HepG2 (cell line): Measurements from ENCODE around the gene FMNL2. TPM values are rescaled to one million over a fixed set of nuclear protein-coding genes. Genes with fewer than 3 reads are reported as not detected.

ENCODE experiments used
- ETV6 ChIP-seq: sonication (generic); formaldehyde crosslinking; conservative IDR thresholded peaks from 2 replicates; pipeline ENCODE4 v1.4.0; 2020; ENCODE audit warnings: missing genetic modification reagents
- FOXC1 ChIP-seq: sonication (generic); formaldehyde crosslinking; IDR thresholded peaks from 2 replicates; pipeline ENCODE4 v1.8.0; 2022; ENCODE audit warnings: mild to moderate bottlenecking, missing genetic modification reagents, borderline replicate concordance
- HDAC2 ChIP-seq: sonication (generic); formaldehyde crosslinking; IDR thresholded peaks from 2 replicates; pipeline ENCODE4 v1.4.0; 2020; ENCODE audit warnings: missing genetic modification reagents
- HOXA7 ChIP-seq: sonication (generic); formaldehyde crosslinking; IDR thresholded peaks from 2 replicates; pipeline ENCODE4 v1.8.1; 2022; ENCODE audit warnings: mild to moderate bottlenecking, missing genetic modification reagents, moderate library complexity
- IKZF5 ChIP-seq: IDR thresholded peaks from 2 replicates; pipeline ENCODE4 v1.6.1; 2018; ENCODE audit warnings: missing genetic modification reagents, mild to moderate bottlenecking, missing compliant biosample characterization
- NR1H2 ChIP-seq: sonication (generic); formaldehyde crosslinking; IDR thresholded peaks from 2 replicates; pipeline ENCODE4 v1.8.1; 2022; ENCODE audit warnings: low read depth, missing genetic modification reagents, borderline replicate concordance
- TBP ChIP-seq: sonication (generic); formaldehyde crosslinking; IDR thresholded peaks from 2 replicates; pipeline ENCODE4 v1.5.0; 2020; ENCODE audit warnings: missing genetic modification reagents
- TMF1 ChIP-seq: sonication (generic); formaldehyde crosslinking; IDR thresholded peaks from 2 replicates; pipeline ENCODE4 v1.8.1; 2022; ENCODE audit warnings: low read depth, missing genetic modification reagents
- ZNF331 ChIP-seq: sonication (generic); formaldehyde crosslinking; IDR thresholded peaks from 2 replicates; pipeline ENCODE4 v1.4.0; 2020; ENCODE audit warnings: missing genetic modification reagents
- ZNF670 ChIP-seq: sonication (generic); formaldehyde crosslinking; IDR thresholded peaks from 2 replicates; pipeline ENCODE4 v1.8.0; 2022; ENCODE audit warnings: mild to moderate bottlenecking, missing genetic modification reagents, borderline replicate concordance
- ZNF7 ChIP-seq: IDR thresholded peaks from 2 replicates; pipeline ENCODE4 v1.6.1; 2016; ENCODE audit warnings: missing biosample characterization, missing genetic modification reagents
- ZNF879 ChIP-seq: sonication (generic); formaldehyde crosslinking; IDR thresholded peaks from 2 replicates; pipeline ENCODE4 v1.8.1; 2023; ENCODE audit warnings: missing genetic modification reagents
- polyA plus RNA-seq, 8 experiments: library from polyadenylated mRNA; depleted of rRNA in 3 of 8; stranded (reverse) in 7 of 8; unstranded in 1 of 8; fragments of >200 nt; fragmentation: Illumina TruSeq in 4 of 8; extraction: Trizol in 4 of 8; gene quantifications; 2 replicates each; pipeline versions ENCODE4 v1.2.1 to v1.2.3, GENCODE V29; 2011 to 2016; ENCODE audit warnings: low read depth in 4 of 8, missing spikeins in 1 of 8, mixed read lengths in 1 of 8; ENCODE audit not compliant: insufficient read depth in 1 of 8
- total RNA-seq, 5 experiments: library from RNA; depleted of rRNA; stranded (reverse); fragments of >200 nt; fragmentation: Illumina TruSeq; extraction: Trizol; gene quantifications; 2 replicates each; pipeline ENCODE4 v1.2.3, GENCODE V29; 2016; ENCODE audit warnings: low read depth in 1 of 5
- TF ChIP-seq, protein P1 (sequence below): sonication (generic); formaldehyde crosslinking; IDR thresholded peaks from 2 replicates; pipeline ENCODE4 v1.5.1; 2020; ENCODE audit warnings: mild to moderate bottlenecking, moderate library complexity, missing genetic modification reagents
- TF ChIP-seq, protein P2 (sequence below): sonication (generic); formaldehyde crosslinking; IDR thresholded peaks from 2 replicates; pipeline ENCODE4 v1.4.0; 2020; ENCODE audit warnings: mild to moderate bottlenecking, missing genetic modification reagents

Gene FMNL2
- total and polyA plus RNA-seq, 2 of the 13 experiments (the other 11 are each of a cell fraction or from before 2014, with no cell fraction given): 66.5 to 67.7 TPM

- TF ChIP-seq, protein P1, sequence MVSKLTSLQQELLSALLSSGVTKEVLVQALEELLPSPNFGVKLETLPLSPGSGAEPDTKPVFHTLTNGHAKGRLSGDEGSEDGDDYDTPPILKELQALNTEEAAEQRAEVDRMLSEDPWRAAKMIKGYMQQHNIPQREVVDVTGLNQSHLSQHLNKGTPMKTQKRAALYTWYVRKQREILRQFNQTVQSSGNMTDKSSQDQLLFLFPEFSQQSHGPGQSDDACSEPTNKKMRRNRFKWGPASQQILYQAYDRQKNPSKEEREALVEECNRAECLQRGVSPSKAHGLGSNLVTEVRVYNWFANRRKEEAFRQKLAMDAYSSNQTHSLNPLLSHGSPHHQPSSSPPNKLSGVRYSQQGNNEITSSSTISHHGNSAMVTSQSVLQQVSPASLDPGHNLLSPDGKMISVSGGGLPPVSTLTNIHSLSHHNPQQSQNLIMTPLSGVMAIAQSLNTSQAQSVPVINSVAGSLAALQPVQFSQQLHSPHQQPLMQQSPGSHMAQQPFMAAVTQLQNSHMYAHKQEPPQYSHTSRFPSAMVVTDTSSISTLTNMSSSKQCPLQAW (CRISPR knock-in tag): no peak
- TF ChIP-seq, protein P2, sequence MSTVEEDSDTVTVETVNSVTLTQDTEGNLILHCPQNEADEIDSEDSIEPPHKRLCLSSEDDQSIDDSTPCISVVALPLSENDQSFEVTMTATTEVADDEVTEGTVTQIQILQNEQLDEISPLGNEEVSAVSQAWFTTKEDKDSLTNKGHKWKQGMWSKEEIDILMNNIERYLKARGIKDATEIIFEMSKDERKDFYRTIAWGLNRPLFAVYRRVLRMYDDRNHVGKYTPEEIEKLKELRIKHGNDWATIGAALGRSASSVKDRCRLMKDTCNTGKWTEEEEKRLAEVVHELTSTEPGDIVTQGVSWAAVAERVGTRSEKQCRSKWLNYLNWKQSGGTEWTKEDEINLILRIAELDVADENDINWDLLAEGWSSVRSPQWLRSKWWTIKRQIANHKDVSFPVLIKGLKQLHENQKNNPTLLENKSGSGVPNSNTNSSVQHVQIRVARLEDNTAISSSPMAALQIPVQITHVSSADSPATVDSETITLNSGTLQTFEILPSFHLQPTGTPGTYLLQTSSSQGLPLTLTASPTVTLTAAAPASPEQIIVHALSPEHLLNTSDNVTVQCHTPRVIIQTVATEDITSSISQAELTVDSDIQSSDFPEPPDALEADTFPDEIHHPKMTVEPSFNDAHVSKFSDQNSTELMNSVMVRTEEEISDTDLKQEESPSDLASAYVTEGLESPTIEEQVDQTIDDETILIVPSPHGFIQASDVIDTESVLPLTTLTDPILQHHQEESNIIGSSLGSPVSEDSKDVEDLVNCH (CRISPR knock-in tag): no peak
- no peak for TF ChIP-seq NR1H2
- no peak for TF ChIP-seq ZNF670 (CRISPR knock-in tag)
- no peak for TF ChIP-seq HOXA7 (CRISPR knock-in tag)
- no peak for TF ChIP-seq TMF1 (CRISPR knock-in tag)
- no peak for TF ChIP-seq HDAC2 (CRISPR knock-in tag)
- TF ChIP-seq ZNF331 (CRISPR knock-in tag): no peak
- no peak for TF ChIP-seq TBP
- TF ChIP-seq ZNF7 (CRISPR knock-in tag): no peak
- TF ChIP-seq ETV6: no peak
- no peak for TF ChIP-seq ZNF879 (CRISPR knock-in tag)
- TF ChIP-seq FOXC1 (CRISPR knock-in tag): no peak
- no peak for TF ChIP-seq IKZF5 (CRISPR knock-in tag)
These were observed 42.0 kb downstream of the FMNL2 start (continued) for GRCh38 chr2:152376968-152377367.
